Measurements from ENCODE around the gene SLC26A2.

DNA sequence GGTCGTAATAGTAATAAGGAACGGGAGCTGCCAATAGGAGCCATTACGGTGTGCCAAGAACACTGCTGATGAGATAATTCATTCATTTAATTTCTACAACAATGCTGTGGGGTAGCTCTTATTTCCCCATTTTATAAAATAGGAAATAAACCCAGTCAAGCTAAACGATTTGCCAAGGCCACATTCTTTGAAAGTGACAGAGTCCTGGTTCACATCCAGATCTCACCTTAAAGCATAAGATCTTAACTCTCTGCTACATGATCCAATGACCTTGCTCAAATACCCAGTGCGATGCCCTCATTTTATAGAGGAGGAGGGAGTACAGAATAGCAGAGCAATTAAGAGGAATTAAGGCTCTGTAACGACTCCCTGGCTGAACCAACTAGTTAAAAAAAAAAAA is 21.0 kb upstream of the SLC26A2 start:
- TF ChIP-seq, protein P1, sequence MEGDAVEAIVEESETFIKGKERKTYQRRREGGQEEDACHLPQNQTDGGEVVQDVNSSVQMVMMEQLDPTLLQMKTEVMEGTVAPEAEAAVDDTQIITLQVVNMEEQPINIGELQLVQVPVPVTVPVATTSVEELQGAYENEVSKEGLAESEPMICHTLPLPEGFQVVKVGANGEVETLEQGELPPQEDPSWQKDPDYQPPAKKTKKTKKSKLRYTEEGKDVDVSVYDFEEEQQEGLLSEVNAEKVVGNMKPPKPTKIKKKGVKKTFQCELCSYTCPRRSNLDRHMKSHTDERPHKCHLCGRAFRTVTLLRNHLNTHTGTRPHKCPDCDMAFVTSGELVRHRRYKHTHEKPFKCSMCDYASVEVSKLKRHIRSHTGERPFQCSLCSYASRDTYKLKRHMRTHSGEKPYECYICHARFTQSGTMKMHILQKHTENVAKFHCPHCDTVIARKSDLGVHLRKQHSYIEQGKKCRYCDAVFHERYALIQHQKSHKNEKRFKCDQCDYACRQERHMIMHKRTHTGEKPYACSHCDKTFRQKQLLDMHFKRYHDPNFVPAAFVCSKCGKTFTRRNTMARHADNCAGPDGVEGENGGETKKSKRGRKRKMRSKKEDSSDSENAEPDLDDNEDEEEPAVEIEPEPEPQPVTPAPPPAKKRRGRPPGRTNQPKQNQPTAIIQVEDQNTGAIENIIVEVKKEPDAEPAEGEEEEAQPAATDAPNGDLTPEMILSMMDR (IDR thresholded peaks at IDR 0.05): no peak
- TF ChIP-seq POLR2AphosphoS5 (IDR thresholded peaks at IDR 0.05): no peak
- no peak for TF ChIP-seq POLR2A (IDR thresholded peaks at IDR 0.05)
- TF ChIP-seq EP300 (IDR thresholded peaks at IDR 0.05): no peak
